ENCODE measurements around the gene PDE2A.

GRCh38 chr11:72602250-72602904, 71.8 kb downstream of the PDE2A start:
- no peak for TF ChIP-seq POLR2AphosphoS5 (IDR thresholded peaks at IDR 0.05; ENCODE audit: insufficient read depth, low read depth, low read length)
- TF ChIP-seq, protein P1, sequence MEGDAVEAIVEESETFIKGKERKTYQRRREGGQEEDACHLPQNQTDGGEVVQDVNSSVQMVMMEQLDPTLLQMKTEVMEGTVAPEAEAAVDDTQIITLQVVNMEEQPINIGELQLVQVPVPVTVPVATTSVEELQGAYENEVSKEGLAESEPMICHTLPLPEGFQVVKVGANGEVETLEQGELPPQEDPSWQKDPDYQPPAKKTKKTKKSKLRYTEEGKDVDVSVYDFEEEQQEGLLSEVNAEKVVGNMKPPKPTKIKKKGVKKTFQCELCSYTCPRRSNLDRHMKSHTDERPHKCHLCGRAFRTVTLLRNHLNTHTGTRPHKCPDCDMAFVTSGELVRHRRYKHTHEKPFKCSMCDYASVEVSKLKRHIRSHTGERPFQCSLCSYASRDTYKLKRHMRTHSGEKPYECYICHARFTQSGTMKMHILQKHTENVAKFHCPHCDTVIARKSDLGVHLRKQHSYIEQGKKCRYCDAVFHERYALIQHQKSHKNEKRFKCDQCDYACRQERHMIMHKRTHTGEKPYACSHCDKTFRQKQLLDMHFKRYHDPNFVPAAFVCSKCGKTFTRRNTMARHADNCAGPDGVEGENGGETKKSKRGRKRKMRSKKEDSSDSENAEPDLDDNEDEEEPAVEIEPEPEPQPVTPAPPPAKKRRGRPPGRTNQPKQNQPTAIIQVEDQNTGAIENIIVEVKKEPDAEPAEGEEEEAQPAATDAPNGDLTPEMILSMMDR (IDR thresholded peaks at IDR 0.05; ENCODE audit: extremely low read depth in 1 of 2, insufficient read depth in 1 of 2, low read depth in 1 of 2, low read length in 2 of 2), result no peak

Data from endothelial cell of umbilical vein (primary cell).